Measurements from ENCODE around the gene NSUN7.
"Not testable (repeated sequence)": the region's sequence is repeated elsewhere in the genome, so short reads cannot be mapped to it uniquely, and the experiment has no call there.

NSUN7 gene

GRCh38 chr4:40737879-40738278, 11.9 kb upstream of the NSUN7 start:
- no peak for DNase-seq (ENCODE audit: low spot score)

- DNase-seq (ENCODE audit: low spot score), result no peak
Measured at GRCh38 chr4:40739347-40739746, 10.4 kb upstream of the NSUN7 start.

- DNase-seq (ENCODE audit: low spot score), result no peak
Measured at GRCh38 chr4:40744218-40744617, 5.5 kb upstream of the NSUN7 start.

GRCh38 chr4:40745285-40745984, 4.3 kb upstream of the NSUN7 start:
- DNase-seq (ENCODE audit: low spot score), result no peak

- no peak for DNase-seq (ENCODE audit: low spot score)
Measured at GRCh38 chr4:40747207-40747835, 2.4 kb upstream of the NSUN7 start.

- DNase-seq (ENCODE audit: low spot score), result no peak
Measured at GRCh38 chr4:40750461-40751258, 905 bp downstream of the NSUN7 start.

GRCh38 chr4:40755616-40756015, 5.9 kb downstream of the NSUN7 start:
- DNase-seq (ENCODE audit: low spot score), result no peak

GRCh38 chr4:40763228-40763716, 13.5 kb downstream of the NSUN7 start:
- no peak for DNase-seq (ENCODE audit: low spot score)

- DNase-seq (ENCODE audit: low spot score), result no peak
Measured at GRCh38 chr4:40769266-40769665, 19.5 kb downstream of the NSUN7 start.

- DNase-seq (ENCODE audit: low spot score), result no peak
Measured at GRCh38 chr4:40778090-40778489, 28.3 kb downstream of the NSUN7 start.

- DNase-seq (ENCODE audit: low spot score), result no peak
Measured at GRCh38 chr4:40782876-40783275, 33.1 kb downstream of the NSUN7 start.

- no peak for DNase-seq (ENCODE audit: low spot score)
Measured at GRCh38 chr4:40785727-40786126, 36.0 kb downstream of the NSUN7 start.

GRCh38 chr4:40788331-40788730, 38.6 kb downstream of the NSUN7 start:
- no peak for DNase-seq (ENCODE audit: low spot score)

GRCh38 chr4:40789031-40789430, 39.3 kb downstream of the NSUN7 start:
- no peak for DNase-seq (ENCODE audit: low spot score)

- DNase-seq (ENCODE audit: low spot score), result no peak
Measured at GRCh38 chr4:40789771-40790170, 40.0 kb downstream of the NSUN7 start.

GRCh38 chr4:40800064-40800463, 50.3 kb downstream of the NSUN7 start:
- DNase-seq (ENCODE audit: low spot score), result no peak

- DNase-seq (ENCODE audit: low spot score), result no peak
Measured at GRCh38 chr4:40804598-40804997, 54.8 kb downstream of the NSUN7 start.

- DNase-seq (ENCODE audit: low spot score), result no peak
Measured at GRCh38 chr4:40808926-40809457, 59.2 kb downstream of the NSUN7 start.

- DNase-seq (ENCODE audit: low spot score), result no peak
Measured at GRCh38 chr4:40811956-40812355, 62.2 kb downstream of the NSUN7 start.

GRCh38 chr4:40812386-40812785, 62.6 kb downstream of the NSUN7 start:
- DNase-seq (ENCODE audit: low spot score), result no peak

GRCh38 chr4:40812856-40813255, 63.1 kb downstream of the NSUN7 start:
- DNase-seq (ENCODE audit: low spot score), result no peak

- not testable (repeated sequence) for DNase-seq (ENCODE audit: low spot score)
Measured at GRCh38 chr4:40817157-40817556, 67.4 kb downstream of the NSUN7 start.

GRCh38 chr4:40820101-40820500, 70.3 kb downstream of the NSUN7 start:
- DNase-seq (ENCODE audit: low spot score), result no peak

Measured in hepatic stellate cell (primary cell).